K562 (cell line): Measurements from ENCODE around the gene ATP1A3. TPM values are rescaled to one million over a fixed set of nuclear protein-coding genes. Genes with fewer than 3 reads are reported as not detected.
A peak's percentile ranks its signal among the peaks of the same experiment; 100 is the strongest.

Experiments
- ATAC-seq: fragments of 200-7000 bp; cut with Tn5 transposase; 3 replicates; pipeline ENCODE4 v1.9.1; 2020; ENCODE audit warnings: moderate library complexity
- BruUV-seq: library from RNA; stranded (reverse); fragments of 400-500 nt; replicated peaks from 2 replicates; lab custom pipeline; 2021; lab: Mats Ljungman, UMichigan
- CTCF ChIA-PET: fragments of 300-600 bp; formaldehyde crosslinking; extraction: SDS; loops from one replicate; lab custom pipeline; 2021; ENCODE audit warnings: low intra/inter-chr PET ratio; lab: Yijun Ruan, JAX
- POLR2A ChIA-PET: fragments of 300-600, 350-650 bp; sonication (Branson Sonifier 250); formaldehyde crosslinking; extraction: SDS; loops from one replicate; lab custom pipeline; 2021; ENCODE audit warnings: antibody characterized with exemption, inconsistent platforms; lab: Yijun Ruan, JAX
- DNase-seq, 4 experiments: peaks; one replicate each; pipeline versions ENCODE4 v3.0.0 to v3.0.0-alpha.2; 2011 to 2018; ENCODE audit warnings: low spot score in 3 of 4, mixed read lengths in 3 of 4; ENCODE audit errors: extremely low read depth in 1 of 4
- FAIRE-seq: peaks from 2 replicates; lab custom pipeline; 2011; peaks lifted over from hg19 to GRCh38; lab: Jason Lieb, UNC
- H2AFZ ChIP-seq: 2 replicates; pipeline ENCODE4 v1.6.0; 2011; ENCODE audit warnings: low read depth, low read length, control low read depth, inconsistent platforms
- H3K27ac ChIP-seq: fragments of 200-600 bp; 3 replicates; pipeline ENCODE4 v1.8.0; 2011; ENCODE audit warnings: low read depth, mild to moderate bottlenecking, control low read depth, inconsistent platforms, low read length, moderate library complexity, mixed read lengths; ENCODE audit errors: extremely low read depth
- H3K27me3 ChIP-seq, 2 experiments: fragments of 300-600 bp in 1 of 2; 2 replicates in 1 of 2; 3 replicates in 1 of 2; pipeline versions ENCODE4 v1.6.0 to v1.8.0; 2011; ENCODE audit warnings: inconsistent platforms in 2 of 2, low read length in 2 of 2, mild to moderate bottlenecking in 1 of 2, mixed read lengths in 1 of 2, moderate library complexity in 1 of 2; ENCODE audit not compliant: control insufficient read depth in 2 of 2, insufficient read depth in 2 of 2
- H3K36me3 ChIP-seq: fragments of 300-600 bp; 3 replicates; pipeline ENCODE4 v1.8.0; 2011; ENCODE audit warnings: mild to moderate bottlenecking, low read length, inconsistent platforms; ENCODE audit not compliant: control insufficient read depth, insufficient read depth
- H3K4me1 ChIP-seq, 2 experiments: fragments of 200-600 bp in 1 of 2; replicated peaks in 1 of 2; 2 replicates in 1 of 2; 3 replicates in 1 of 2; pipeline versions ENCODE4 v1.5.1 to v1.8.0; 2011; ENCODE audit warnings: inconsistent platforms in 2 of 2, low read length in 2 of 2, mild to moderate bottlenecking in 1 of 2, mixed read lengths in 1 of 2, moderate library complexity in 1 of 2; ENCODE audit not compliant: control insufficient read depth in 2 of 2, insufficient read depth in 2 of 2
- H3K4me2 ChIP-seq: 2 replicates; pipeline ENCODE4 v1.6.1; 2011; ENCODE audit warnings: low read length, control low read depth, inconsistent platforms, mixed read lengths; ENCODE audit not compliant: insufficient read depth
- H3K4me3 ChIP-seq: fragments of 200-600 bp; sonication (generic), shearing (Covaris generic); 2 replicates; pipeline ENCODE4 v1.5.1; 2016; ENCODE audit warnings: control low read depth, inconsistent platforms
- H3K79me2 ChIP-seq: fragments of 200-600 bp; 3 replicates; pipeline ENCODE4 v1.8.0; 2011; ENCODE audit warnings: low read length, inconsistent platforms; ENCODE audit not compliant: control insufficient read depth, insufficient read depth
- H3K9ac ChIP-seq, 2 experiments: 2 replicates each; pipeline versions ENCODE4 v1.6.0 to v1.6.1; 2011; ENCODE audit warnings: low read depth in 2 of 2, low read length in 2 of 2, control low read depth in 1 of 2, inconsistent platforms in 1 of 2, mild to moderate bottlenecking in 1 of 2, mixed read lengths in 1 of 2; ENCODE audit not compliant: insufficient read depth in 1 of 2
- H3K9me1 ChIP-seq: one replicate; pipeline ENCODE4 v1.6.0; 2011; ENCODE audit warnings: inconsistent platforms, mild to moderate bottlenecking, low read length, moderate library complexity; ENCODE audit not compliant: control insufficient read depth, insufficient read depth
- H3K9me3 ChIP-seq: replicated peaks from 2 replicates; pipeline ENCODE4 v1.5.1; 2011; ENCODE audit warnings: low read depth, low read length, inconsistent platforms; ENCODE audit not compliant: control insufficient read depth, insufficient read depth
- H4K20me1 ChIP-seq: replicated peaks from 2 replicates; pipeline ENCODE4 v1.6.1; 2011; ENCODE audit warnings: low read length, inconsistent platforms, mixed read lengths; ENCODE audit not compliant: control insufficient read depth, insufficient read depth
- GTF2E2 ChIP-seq: fragments of 200-800 bp; sonication (Bioruptor generic); IDR thresholded peaks from 2 replicates; pipeline ENCODE4 v1.6.1; 2016; ENCODE audit warnings: missing genetic modification characterization, missing compliant biosample characterization
- IRF2 ChIP-seq: sonication (generic); formaldehyde crosslinking; IDR thresholded peaks from 2 replicates; pipeline ENCODE4 v1.8.1; 2022; ENCODE audit warnings: mild to moderate bottlenecking, missing genetic modification reagents
- MAFG ChIP-seq: fragments of 450-650 bp; conservative IDR thresholded peaks from 2 replicates; pipeline ENCODE4 v1.6.1; 2016; ENCODE audit warnings: missing genetic modification characterization, missing compliant biosample characterization
- NFE2 ChIP-seq: IDR thresholded peaks from 2 replicates; pipeline ENCODE4 v1.6.1; 2014; ENCODE audit warnings: antibody characterized with exemption, low read depth
- NR4A1 ChIP-seq, 2 experiments: fragments of 250-450 bp in 1 of 2; fragments of 450-650 bp in 1 of 2; sonication (Bioruptor Pico) in 1 of 2; IDR thresholded peaks; 2 replicates each; pipeline versions ENCODE4 v1.4.0 to v1.6.1; 2016 to 2020; ENCODE audit warnings: mild to moderate bottlenecking in 2 of 2, missing compliant biosample characterization in 1 of 2, missing genetic modification characterization in 1 of 2, moderate library complexity in 1 of 2
- NRF1 ChIP-seq, 2 experiments: fragments of 450-650 bp; IDR thresholded peaks in 1 of 2; conservative IDR thresholded peaks in 1 of 2; 2 replicates each; pipeline ENCODE4 v1.6.1; 2014; ENCODE audit warnings: mild to moderate bottlenecking in 2 of 2
- TRIM28 ChIP-seq: fragments of 450-650 bp; IDR thresholded peaks from 2 replicates; pipeline ENCODE4 v1.6.1; 2017
- ZBTB7A ChIP-seq: IDR thresholded peaks from 2 replicates; pipeline ENCODE4 v1.6.1; 2011; ENCODE audit warnings: low read depth, mild to moderate bottlenecking, low read length, moderate library complexity, borderline replicate concordance; ENCODE audit not compliant: control insufficient read depth
- ZFX ChIP-seq: sonication (generic); formaldehyde crosslinking; IDR thresholded peaks from 2 replicates; pipeline ENCODE4 v1.8.0; 2022; ENCODE audit warnings: mild to moderate bottlenecking, missing genetic modification reagents, moderate library complexity
- ZNF143 ChIP-seq: sonication (generic); formaldehyde crosslinking; IDR thresholded peaks from 2 replicates; pipeline ENCODE4 v1.9.0; 2022; ENCODE audit warnings: mild to moderate bottlenecking, missing genetic modification reagents
- ZNF239 ChIP-seq: fragments of 250-450 bp; sonication (Bioruptor Pico); IDR thresholded peaks from 2 replicates; pipeline ENCODE4 v1.4.0; 2020; ENCODE audit warnings: mild to moderate bottlenecking
- ZNF282 ChIP-seq: sonication (generic); formaldehyde crosslinking; IDR thresholded peaks from 2 replicates; pipeline ENCODE4 v1.8.1; 2023; ENCODE audit warnings: missing genetic modification reagents
- ZNF699 ChIP-seq: fragments of 250-450 bp; sonication (Bioruptor Pico); IDR thresholded peaks from 2 replicates; pipeline ENCODE4 v1.8.0; 2021; ENCODE audit warnings: mild to moderate bottlenecking, moderate library complexity; ENCODE audit not compliant: insufficient replicate concordance
- WGBS: fragments of 100-300 bp; shearing (Covaris generic); methylation state at CpG from one replicate; pipeline ENCODE4 v1.1.6; 2016; ENCODE audit warnings: low coverage, mixed read lengths; ENCODE audit not compliant: insufficient coverage; ENCODE audit errors: missing lambda C conversion rate; 5-methylcytosine and 5-hydroxymethylcytosine counted together
- in situ Hi-C: fragments of 300-500 bp; cut with MboI; formaldehyde crosslinking; loops from 4 replicates; pipeline ENCODE4 v1.15.0; 2018; ENCODE audit warnings: inconsistent platforms, mixed read lengths
- intact Hi-C: fragments of 100-400 bp; cut with micrococcal nuclease; formaldehyde crosslinking; loops from 2 replicates; pipeline ENCODE4 v1.14.2; 2022
- polyA plus RNA-seq, 8 experiments: library from polyadenylated mRNA; depleted of rRNA in 4 of 8; stranded (reverse) in 5 of 8; unstranded in 3 of 8; fragments of >200 nt; fragmentation: Nextera tagmentation in 2 of 8; fragmentation: Illumina TruSeq in 1 of 8; extraction: Ambion mirVana in 2 of 8; extraction: Trizol in 1 of 8; gene quantifications; 2 replicates each; pipeline versions ENCODE4 v1.2.1 to v1.2.3, GENCODE V29; 2011 to 2014; ENCODE audit warnings: inconsistent platforms in 1 of 8, missing spikeins in 1 of 8
- total RNA-seq, 7 experiments: library from RNA; depleted of rRNA in 6 of 7; stranded (reverse); fragments of >200 nt in 6 of 7; fragmentation: Illumina TruSeq in 2 of 7; extraction: Trizol in 2 of 7; gene quantifications; 2 replicates each; pipeline versions ENCODE4 v1.2.1 to v1.2.3, GENCODE V29; 2011 to 2021; ENCODE audit warnings: low replicate concordance in 1 of 7
- TF ChIP-seq, protein P1 (sequence below): fragments of 200-400 bp; formaldehyde crosslinking; IDR thresholded peaks from 2 replicates; pipeline ENCODE4 v1.6.1; 2017; ENCODE audit warnings: mild to moderate bottlenecking, low read depth, low read length, moderate library complexity
- TF ChIP-seq, protein P2 (sequence below): IDR thresholded peaks from 2 replicates; pipeline ENCODE4 v1.6.1; 2011; ENCODE audit warnings: borderline replicate concordance, low read depth, mild to moderate bottlenecking, moderate library complexity, low read length; ENCODE audit not compliant: insufficient read depth, poor library complexity, severe bottlenecking
- TF ChIP-seq, protein P3 (sequence below): conservative IDR thresholded peaks from 2 replicates; pipeline ENCODE4 v1.6.1; 2011; ENCODE audit warnings: low read depth, mild to moderate bottlenecking, low read length; ENCODE audit not compliant: control insufficient read depth

Gene ATP1A3
- total and polyA plus RNA-seq, 9 of the 15 experiments (the other 6 are each of a cell fraction or from before 2014, with no cell fraction given), result 0.03 to 1.0 (median 0.17) TPM; not detected in 3

DNA sequence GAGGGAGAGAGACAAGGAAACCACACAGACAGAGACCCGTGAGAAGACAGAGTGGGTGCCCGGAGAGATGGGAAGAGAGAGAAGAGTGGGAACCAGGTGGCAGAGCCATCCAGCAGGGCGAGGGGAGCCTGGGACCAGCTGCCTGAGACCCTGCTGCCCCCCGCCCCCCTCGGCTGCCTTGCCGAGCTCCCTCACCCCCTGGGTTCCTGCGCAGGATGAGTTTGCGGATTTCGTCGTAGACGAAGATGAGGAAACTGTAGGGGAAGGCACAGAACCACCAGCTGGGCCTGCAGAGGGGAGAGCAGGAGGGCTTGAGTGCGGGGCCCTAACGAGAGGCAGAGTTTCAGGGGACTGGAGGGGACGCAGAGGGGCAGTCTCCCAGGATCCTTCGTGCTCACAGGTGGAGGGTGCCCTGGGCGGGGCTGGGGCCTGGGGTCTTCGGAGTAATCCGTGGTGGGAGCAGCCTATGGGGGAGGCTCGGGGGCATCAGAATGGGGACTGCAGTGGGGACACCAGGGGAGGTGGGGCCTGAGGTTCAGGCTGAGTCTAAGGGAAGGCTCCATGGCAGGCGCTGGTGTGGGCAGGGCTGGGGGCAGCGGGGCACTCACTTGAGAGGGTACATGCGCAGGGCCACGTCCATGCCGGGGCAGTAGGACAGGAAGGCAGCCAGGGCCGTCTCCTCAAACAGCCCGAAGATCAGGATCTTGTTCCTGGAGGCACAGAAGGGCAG lies 26.8 kb downstream of the ATP1A3 start:
- H4K20me1 ChIP-seq, result peaks cover 10% of the 10 kb centered on the region
- no peaks in the 10 kb centered on the region for H3K9me1 ChIP-seq
- ATAC-seq (peak; percentile 71), DNase-seq (no peak), FAIRE-seq (no peak)
- no peaks in the 10 kb centered on the region for H3K79me2 ChIP-seq
- intact Hi-C loops, result no loop called here
- H3K9ac ChIP-seq, result peak overlapping the region in 1 of 2 experiments; percentile 68; a peak in 2 of 4 replicates
- H3K4me1 ChIP-seq, result peaks cover 0 to 15% of the 10 kb centered on the region in 2 experiments; a peak in 2 of 5 replicates
- in situ Hi-C loops, result no loop called here
- no peak overlapping the region for H3K27ac ChIP-seq
- H3K9me3 ChIP-seq, result no peaks in the 10 kb centered on the region
- CTCF ChIA-PET, result no interaction called here
- H3K4me3 ChIP-seq, result no peak overlapping the region
- 2% methylated on average over 20 of the region's 26 CpGs for WGBS
- H3K27me3 ChIP-seq, result peaks cover 37 to 54% of the 10 kb centered on the region in 2 experiments; a peak in 4 of 5 replicates
- no peaks in the 10 kb centered on the region for H3K36me3 ChIP-seq
- no peak overlapping the region; the same call in 1 of the 2 replicates for H3K4me2 ChIP-seq
- POLR2A ChIA-PET, result no interaction called here
- BruUV-seq, result no TSS peak
- no peak overlapping the region for H2AFZ ChIP-seq
- TF ChIP-seq, protein P1, sequence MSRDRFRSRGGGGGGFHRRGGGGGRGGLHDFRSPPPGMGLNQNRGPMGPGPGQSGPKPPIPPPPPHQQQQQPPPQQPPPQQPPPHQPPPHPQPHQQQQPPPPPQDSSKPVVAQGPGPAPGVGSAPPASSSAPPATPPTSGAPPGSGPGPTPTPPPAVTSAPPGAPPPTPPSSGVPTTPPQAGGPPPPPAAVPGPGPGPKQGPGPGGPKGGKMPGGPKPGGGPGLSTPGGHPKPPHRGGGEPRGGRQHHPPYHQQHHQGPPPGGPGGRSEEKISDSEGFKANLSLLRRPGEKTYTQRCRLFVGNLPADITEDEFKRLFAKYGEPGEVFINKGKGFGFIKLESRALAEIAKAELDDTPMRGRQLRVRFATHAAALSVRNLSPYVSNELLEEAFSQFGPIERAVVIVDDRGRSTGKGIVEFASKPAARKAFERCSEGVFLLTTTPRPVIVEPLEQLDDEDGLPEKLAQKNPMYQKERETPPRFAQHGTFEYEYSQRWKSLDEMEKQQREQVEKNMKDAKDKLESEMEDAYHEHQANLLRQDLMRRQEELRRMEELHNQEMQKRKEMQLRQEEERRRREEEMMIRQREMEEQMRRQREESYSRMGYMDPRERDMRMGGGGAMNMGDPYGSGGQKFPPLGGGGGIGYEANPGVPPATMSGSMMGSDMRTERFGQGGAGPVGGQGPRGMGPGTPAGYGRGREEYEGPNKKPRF, result no peak
- TF ChIP-seq ZNF143 (no peak), TRIM28 (no peak), ZBTB7A (0 out of 2 replicates have a peak, but pooled peaks have one; percentile 23), ZNF699 (CRISPR knock-in tag) (no peak), NFE2 (peak; percentile 34; the same call in 1 of the 2 replicates), MAFG (tag) (peak; percentile 21; the same call in 1 of the 2 replicates), ZFX (CRISPR knock-in tag) (no peak), IRF2 (CRISPR knock-in tag) (no peak), GTF2E2 (tag) (no peak), NRF1 (conservative IDR thresholded peaks at IDR 0.05 in 1 of 2, IDR thresholded peaks at IDR 0.05 in 1 of 2) (peak; percentile 28 to 50; a peak in 1 of 4 replicates), ZNF282 (CRISPR knock-in tag) (no peak), ZNF239 (no peak), NR4A1 (CRISPR knock-in tag; IDR thresholded peaks at IDR 0.05) (no peak), NR4A1 (tag; IDR thresholded peaks at IDR 0.05) (no peak)
- TF ChIP-seq, protein P2, sequence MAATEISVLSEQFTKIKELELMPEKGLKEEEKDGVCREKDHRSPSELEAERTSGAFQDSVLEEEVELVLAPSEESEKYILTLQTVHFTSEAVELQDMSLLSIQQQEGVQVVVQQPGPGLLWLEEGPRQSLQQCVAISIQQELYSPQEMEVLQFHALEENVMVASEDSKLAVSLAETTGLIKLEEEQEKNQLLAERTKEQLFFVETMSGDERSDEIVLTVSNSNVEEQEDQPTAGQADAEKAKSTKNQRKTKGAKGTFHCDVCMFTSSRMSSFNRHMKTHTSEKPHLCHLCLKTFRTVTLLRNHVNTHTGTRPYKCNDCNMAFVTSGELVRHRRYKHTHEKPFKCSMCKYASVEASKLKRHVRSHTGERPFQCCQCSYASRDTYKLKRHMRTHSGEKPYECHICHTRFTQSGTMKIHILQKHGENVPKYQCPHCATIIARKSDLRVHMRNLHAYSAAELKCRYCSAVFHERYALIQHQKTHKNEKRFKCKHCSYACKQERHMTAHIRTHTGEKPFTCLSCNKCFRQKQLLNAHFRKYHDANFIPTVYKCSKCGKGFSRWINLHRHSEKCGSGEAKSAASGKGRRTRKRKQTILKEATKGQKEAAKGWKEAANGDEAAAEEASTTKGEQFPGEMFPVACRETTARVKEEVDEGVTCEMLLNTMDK, result no peak
- TF ChIP-seq, protein P3, sequence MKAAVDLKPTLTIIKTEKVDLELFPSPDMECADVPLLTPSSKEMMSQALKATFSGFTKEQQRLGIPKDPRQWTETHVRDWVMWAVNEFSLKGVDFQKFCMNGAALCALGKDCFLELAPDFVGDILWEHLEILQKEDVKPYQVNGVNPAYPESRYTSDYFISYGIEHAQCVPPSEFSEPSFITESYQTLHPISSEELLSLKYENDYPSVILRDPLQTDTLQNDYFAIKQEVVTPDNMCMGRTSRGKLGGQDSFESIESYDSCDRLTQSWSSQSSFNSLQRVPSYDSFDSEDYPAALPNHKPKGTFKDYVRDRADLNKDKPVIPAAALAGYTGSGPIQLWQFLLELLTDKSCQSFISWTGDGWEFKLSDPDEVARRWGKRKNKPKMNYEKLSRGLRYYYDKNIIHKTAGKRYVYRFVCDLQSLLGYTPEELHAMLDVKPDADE, result no peak
